Measurements from ENCODE around the gene APIP. TPM values are rescaled to one million over a fixed set of nuclear protein-coding genes. Genes with fewer than 3 reads are reported as not detected.

APIP gene
- 31.3 and 35.4 TPM in 2 replicates for total RNA-seq (2021)
- long read RNA-seq, transcript APIP-202 (6 exons, 1,042 nt): minor isoform, 20 of 116 reads
- long read RNA-seq, transcript APIP-201 (7 exons, 1,366 nt): major isoform, 83 of 116 reads
- long read RNA-seq, partial matches to known transcripts: 3 of 116 reads
- long read RNA-seq, other reads (novel, unspliced or antisense): 10 of 116 reads

GRCh38 chr11:34916015-34916842, at the start of gene APIP, which contains the start of gene PDHX:
APIP (minus strand) TSS chr11:34916379; CDS start chr11:34916284, 95 bp downstream.
PDHX (plus strand) TSS chr11:34916618; CDS start chr11:34916656, 38 bp downstream.
- Mint-ChIP-seq H3K27ac (peak within 1 kb of the TSS; percentile 98 to 100 (median 99)), H3K4me1 (peaks cover 20 to 21% of the 10 kb centered on the region in 2 experiments), H3K4me3 (peak within 1 kb of the TSS; percentile 95 to 98), H3K9me3 (peaks cover 0 to 2% of the 10 kb centered on the region in 2 experiments; a peak in 1 of 5 replicates), H3K27me3 (ENCODE audit: low read depth) (no peaks in the 10 kb centered on the region), H3K36me3 (ENCODE audit: insufficient read depth in 1 of 3, low read depth in 3 of 3) (peaks cover 16 to 25% (median 17%) of the 10 kb centered on the region in 3 experiments; a peak in 6 of 7 replicates)
- Histone ChIP-seq H3K9ac (ENCODE audit: extremely low read depth, insufficient read length, low read length) (peak within 1 kb of the TSS; percentile 95), H3K4me1 (ENCODE audit: insufficient read depth, low read length) (no peaks in the 10 kb centered on the region; the same call in 1 of the 2 replicates), H4K20me1 (ENCODE audit: control insufficient read depth, insufficient read depth, insufficient read length) (no peaks in the 10 kb centered on the region), H4K91ac (ENCODE audit: insufficient read length, low read depth, low read length) (no peak within 1 kb of the TSS), H2BK5ac (ENCODE audit: insufficient read length, low read length) (no peak within 1 kb of the TSS), H3K14ac (ENCODE audit: insufficient read depth, low read length) (peak within 1 kb of the TSS; percentile 94), H3K23me2 (ENCODE audit: insufficient read length, low read depth, low read length, poor library complexity, severe bottlenecking) (no peaks in the 10 kb centered on the region), H3K18ac (ENCODE audit: insufficient read length, low read depth, low read length) (peak within 1 kb of the TSS; percentile 92), H2AFZ (ENCODE audit: low read length) (no peak within 1 kb of the TSS), H3K27ac (ENCODE audit: insufficient read length, low read depth, low read length) (peak within 1 kb of the TSS; percentile 67), H2AK5ac (ENCODE audit: insufficient read length, low read length) (no peak within 1 kb of the TSS), H2BK12ac (ENCODE audit: insufficient read length, low read depth, low read length) (no peak within 1 kb of the TSS), H3T11ph (ENCODE audit: low read length) (no peak within 1 kb of the TSS), H2BK15ac (ENCODE audit: low read depth, low read length) (no peak within 1 kb of the TSS), H4K5ac (ENCODE audit: insufficient read length, low read depth, low read length) (no peak within 1 kb of the TSS), H3K27me3 (ENCODE audit: insufficient read depth, low read length) (no peaks in the 10 kb centered on the region), H3K4ac (ENCODE audit: low read depth, low read length) (no peak within 1 kb of the TSS), H4K8ac (replicated peaks; ENCODE audit: insufficient read length, low read depth, low read length) (no peak within 1 kb of the TSS), H2BK120ac (ENCODE audit: low read depth, low read length, poor library complexity, severe bottlenecking) (no peak within 1 kb of the TSS), H3K9me3 (ENCODE audit: control insufficient read depth, low read depth, low read length) (no peaks in the 10 kb centered on the region), H2BK20ac (ENCODE audit: low read depth, low read length, poor library complexity, severe bottlenecking) (no peak within 1 kb of the TSS), H3K56ac (ENCODE audit: insufficient read length, low read depth, low read length) (peak within 1 kb of the TSS; percentile 20), H3K79me1 (ENCODE audit: insufficient read depth, low read depth, low read length, poor library complexity, severe bottlenecking) (no peaks in the 10 kb centered on the region), H3K23ac (ENCODE audit: insufficient read length, low read depth, low read length) (no peak within 1 kb of the TSS), H3K79me2 (ENCODE audit: insufficient read depth, low read length) (peaks cover 15% of the 10 kb centered on the region; the same call in 1 of the 2 replicates), H3K4me2 (ENCODE audit: insufficient read depth, insufficient read length, low read length) (peak within 1 kb of the TSS; percentile 83)
- DNase-seq: peak; percentile 99
- WGBS (ENCODE audit: extremely low coverage, insufficient read length, low lambda C conversion rate): no CpG with 5 or more reads among the region's 79 CpGs
- no peak for TF ChIP-seq CTCF (conservative IDR thresholded peaks at IDR 0.05)
